Keratinocyte (primary cell): ENCODE measurements around the gene TRIM45. TPM values are rescaled to one million over a fixed set of nuclear protein-coding genes. Genes with fewer than 3 reads are reported as not detected.

ENCODE experiments used
- DNase-seq: peaks from one replicate; pipeline ENCODE4 v3.0.0-alpha.2; 2011; ENCODE audit warnings: low read depth, missing footprints, low spot score
- FAIRE-seq: peaks from 2 replicates; lab custom pipeline; 2011; peaks lifted over from hg19 to GRCh38; lab: Jason Lieb, UNC
- H2AFZ ChIP-seq: 2 replicates; pipeline ENCODE4 v1.6.0; 2012; ENCODE audit warnings: low read length, control low read depth, inconsistent platforms; ENCODE audit not compliant: control insufficient read depth
- H3K27ac ChIP-seq: 2 replicates; pipeline ENCODE4 v1.5.1; 2011; ENCODE audit warnings: low read length; ENCODE audit not compliant: control insufficient read depth, insufficient read depth
- H3K27me3 ChIP-seq: 3 replicates; pipeline ENCODE4 v1.6.0; 2011; ENCODE audit warnings: low read length; ENCODE audit not compliant: control insufficient read depth, insufficient read depth; ENCODE audit errors: extremely low read depth
- H3K36me3 ChIP-seq, 2 experiments: 2 replicates in 1 of 2; 3 replicates in 1 of 2; pipeline ENCODE4 v1.5.1; 2011; ENCODE audit warnings: low read length in 2 of 2, mild to moderate bottlenecking in 1 of 2; ENCODE audit not compliant: control insufficient read depth in 2 of 2, insufficient read depth in 2 of 2; ENCODE audit errors: extremely low read depth in 1 of 2
- H3K4me1 ChIP-seq: 3 replicates; pipeline ENCODE4 v1.5.1; 2011; ENCODE audit warnings: low read length; ENCODE audit not compliant: control insufficient read depth, insufficient read depth; ENCODE audit errors: extremely low read depth
- H3K4me2 ChIP-seq: 3 replicates; pipeline ENCODE4 v1.6.0; 2011; ENCODE audit warnings: low read depth, low read length; ENCODE audit not compliant: control insufficient read depth, insufficient read depth; ENCODE audit errors: extremely low read depth
- H3K4me3 ChIP-seq, 3 experiments: fragments of 200-600 bp in 1 of 3; sonication (generic) in 1 of 3; 2 replicates in 2 of 3; 3 replicates in 1 of 3; pipeline ENCODE4 v1.5.1; 2011 to 2016; ENCODE audit warnings: low read length in 3 of 3, mild to moderate bottlenecking in 3 of 3, control low read depth in 2 of 3, inconsistent platforms in 1 of 3, low read depth in 1 of 3, mixed read lengths in 1 of 3, mixed run types in 1 of 3, moderate library complexity in 1 of 3; ENCODE audit not compliant: control insufficient read depth in 2 of 3, insufficient read depth in 2 of 3; ENCODE audit errors: extremely low read depth in 1 of 3
- H3K79me2 ChIP-seq: 2 replicates; pipeline ENCODE4 v1.6.0; 2012; ENCODE audit warnings: low read length; ENCODE audit not compliant: control insufficient read depth, insufficient read depth
- H3K9ac ChIP-seq: 3 replicates; pipeline ENCODE4 v1.6.0; 2011; ENCODE audit warnings: low read length; ENCODE audit not compliant: control insufficient read depth, insufficient read depth; ENCODE audit errors: extremely low read depth
- H3K9me1 ChIP-seq: 3 replicates; pipeline ENCODE4 v1.6.0; 2011; ENCODE audit warnings: low read length; ENCODE audit not compliant: control insufficient read depth, insufficient read depth; ENCODE audit errors: extremely low read depth
- H3K9me3 ChIP-seq: 2 replicates; pipeline ENCODE4 v1.5.1; 2012; ENCODE audit warnings: low read depth, low read length; ENCODE audit not compliant: control insufficient read depth
- H4K20me1 ChIP-seq: 3 replicates; pipeline ENCODE4 v1.6.0; 2011; ENCODE audit warnings: low read length; ENCODE audit not compliant: control insufficient read depth, insufficient read depth; ENCODE audit errors: extremely low read depth
- EZH2 ChIP-seq: IDR thresholded peaks from one replicate; pipeline ENCODE4 v1.6.1; 2012; ENCODE audit warnings: inconsistent platforms, mild to moderate bottlenecking, low read length, moderate library complexity
- dilution Hi-C: fragments of 300-500 bp; cut with MboI; formaldehyde crosslinking; loops from one replicate; pipeline ENCODE4 v1.7.0; 2020; ENCODE audit warnings: low sequenced_read_pairs; ENCODE audit not compliant: extremely low pct_ligation_motif_present
- polyA plus RNA-seq, 5 experiments: library from polyadenylated mRNA; depleted of rRNA in 3 of 5; stranded (reverse) in 3 of 5; stranded (forward) in 1 of 5; unstranded in 1 of 5; fragments of >200 nt; gene quantifications; 1 replicate in 1 of 5; 2 replicates in 3 of 5; 3 replicates in 1 of 5; pipeline versions ENCODE4 v1.2.1 to v1.2.3, GENCODE V29; 2011 to 2012; ENCODE audit warnings: missing spikeins in 2 of 5, low read depth in 1 of 5, low replicate concordance in 1 of 5
- TF ChIP-seq, protein P1 (sequence below), 3 experiments: IDR thresholded peaks in 1 of 3; conservative IDR thresholded peaks in 1 of 3; optimal IDR thresholded peaks in 1 of 3; 2 replicates in 2 of 3; 3 replicates in 1 of 3; pipeline versions ENCODE3 to v1.5.1; 2011; ENCODE audit warnings: low read length in 3 of 3, mild to moderate bottlenecking in 3 of 3, moderate library complexity in 2 of 3, control low read depth in 1 of 3, inconsistent platforms in 1 of 3; ENCODE audit not compliant: insufficient read depth in 2 of 3; ENCODE audit errors: extremely low read depth in 1 of 3

TRIM45 gene
- polyA plus RNA-seq, 1 donor (not counting 4 experiments of a cell fraction or from before 2014, with no cell fraction given): 2.7 TPM

DNA sequence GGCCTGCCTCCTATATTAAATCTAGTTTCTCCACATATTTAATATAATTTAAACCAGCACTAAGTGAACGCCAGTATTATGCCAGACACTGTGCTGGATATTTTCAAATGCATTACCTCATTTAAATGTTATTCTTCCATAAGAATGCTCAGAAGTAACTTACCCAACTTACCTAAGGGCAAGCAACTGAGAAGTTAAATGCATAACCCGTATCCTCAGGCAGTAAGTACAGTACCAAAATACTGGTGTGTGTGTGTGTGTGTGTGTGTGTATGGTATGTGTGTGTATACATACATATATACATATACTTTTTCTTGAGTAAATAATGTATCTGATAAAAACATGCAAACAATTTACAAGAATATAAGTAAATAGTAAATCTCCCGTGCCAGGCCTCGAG is 9.0 kb upstream of the TRIM45 start:
- FAIRE-seq (no peak), DNase-seq (no peak)
- H3K27ac ChIP-seq: no peak overlapping the region
- dilution Hi-C loops: no loop called here
- H3K27me3 ChIP-seq: peaks cover 12% of the 10 kb centered on the region
- H3K4me1 ChIP-seq: no peaks in the 10 kb centered on the region
- TF ChIP-seq, protein P1, sequence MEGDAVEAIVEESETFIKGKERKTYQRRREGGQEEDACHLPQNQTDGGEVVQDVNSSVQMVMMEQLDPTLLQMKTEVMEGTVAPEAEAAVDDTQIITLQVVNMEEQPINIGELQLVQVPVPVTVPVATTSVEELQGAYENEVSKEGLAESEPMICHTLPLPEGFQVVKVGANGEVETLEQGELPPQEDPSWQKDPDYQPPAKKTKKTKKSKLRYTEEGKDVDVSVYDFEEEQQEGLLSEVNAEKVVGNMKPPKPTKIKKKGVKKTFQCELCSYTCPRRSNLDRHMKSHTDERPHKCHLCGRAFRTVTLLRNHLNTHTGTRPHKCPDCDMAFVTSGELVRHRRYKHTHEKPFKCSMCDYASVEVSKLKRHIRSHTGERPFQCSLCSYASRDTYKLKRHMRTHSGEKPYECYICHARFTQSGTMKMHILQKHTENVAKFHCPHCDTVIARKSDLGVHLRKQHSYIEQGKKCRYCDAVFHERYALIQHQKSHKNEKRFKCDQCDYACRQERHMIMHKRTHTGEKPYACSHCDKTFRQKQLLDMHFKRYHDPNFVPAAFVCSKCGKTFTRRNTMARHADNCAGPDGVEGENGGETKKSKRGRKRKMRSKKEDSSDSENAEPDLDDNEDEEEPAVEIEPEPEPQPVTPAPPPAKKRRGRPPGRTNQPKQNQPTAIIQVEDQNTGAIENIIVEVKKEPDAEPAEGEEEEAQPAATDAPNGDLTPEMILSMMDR (optimal IDR thresholded peaks at IDR 0.05 in 1 of 3, IDR thresholded peaks at IDR 0.05 in 1 of 3, conservative IDR thresholded peaks at IDR 0.05 in 1 of 3; ENCODE audit: extremely low read depth in 1 of 3, insufficient read depth in 2 of 3, low read length in 3 of 3): no peak
- no peak for TF ChIP-seq EZH2
- no peaks in the 10 kb centered on the region for H3K9me1 ChIP-seq
- no peak overlapping the region for H2AFZ ChIP-seq
- H3K4me3 ChIP-seq: no peak overlapping the region
- H3K79me2 ChIP-seq: no peaks in the 10 kb centered on the region
- no peaks in the 10 kb centered on the region for H4K20me1 ChIP-seq
- no peaks in the 10 kb centered on the region for H3K36me3 ChIP-seq
- no peak overlapping the region for H3K9ac ChIP-seq
- no peaks in the 10 kb centered on the region for H3K9me3 ChIP-seq
- no peak overlapping the region for H3K4me2 ChIP-seq

DNA sequence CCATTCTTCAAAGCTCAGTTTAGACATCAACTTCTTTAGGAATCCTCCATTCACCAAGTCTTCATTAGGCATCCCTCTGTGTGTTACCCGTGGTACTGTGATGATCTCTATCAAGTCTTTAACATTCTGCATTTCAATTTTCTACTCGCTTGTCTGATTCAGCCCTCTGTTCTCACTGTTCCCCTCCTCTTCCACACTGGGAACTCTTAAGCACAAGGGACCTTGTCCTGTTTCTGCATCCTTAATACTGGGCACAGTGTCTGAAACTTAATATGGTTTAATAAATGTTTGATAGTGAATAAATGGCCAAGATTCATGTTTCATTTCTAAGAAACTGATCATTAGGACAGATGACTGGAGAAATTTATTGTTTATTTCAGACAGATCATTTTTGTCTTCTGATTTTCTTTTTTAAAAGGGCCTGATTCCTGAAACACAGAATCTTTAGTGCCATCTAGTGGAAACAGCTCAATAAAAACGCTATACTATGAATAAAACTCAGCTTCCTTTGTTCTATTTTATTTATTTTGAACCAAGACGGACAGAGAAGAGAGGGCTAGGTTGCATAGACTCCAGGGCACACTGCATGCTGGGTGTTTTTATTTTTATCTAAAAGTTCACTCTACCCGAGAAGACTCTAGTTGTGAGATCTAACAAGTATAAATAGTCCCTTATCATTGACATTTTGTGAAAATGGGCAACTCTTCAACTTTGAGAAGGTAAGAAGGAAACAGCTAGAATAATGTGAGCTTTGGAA is 7.0 kb upstream of the TRIM45 start:
- Histone ChIP-seq H3K4me3 (no peak overlapping the region), H4K20me1 (no peaks in the 10 kb centered on the region), H3K27me3 (peaks cover 12% of the 10 kb centered on the region), H3K4me2 (no peak overlapping the region), H3K27ac (no peak overlapping the region), H3K79me2 (no peaks in the 10 kb centered on the region), H3K9ac (no peak overlapping the region), H3K4me1 (no peaks in the 10 kb centered on the region), H2AFZ (peak overlapping the region; percentile 51), H3K9me3 (no peaks in the 10 kb centered on the region), H3K9me1 (no peaks in the 10 kb centered on the region), H3K36me3 (no peaks in the 10 kb centered on the region)
- dilution Hi-C loops: no loop called here
- TF ChIP-seq EZH2: no peak
- TF ChIP-seq, protein P1 (optimal IDR thresholded peaks at IDR 0.05 in 1 of 3, IDR thresholded peaks at IDR 0.05 in 1 of 3, conservative IDR thresholded peaks at IDR 0.05 in 1 of 3; ENCODE audit: extremely low read depth in 1 of 3, insufficient read depth in 2 of 3, low read length in 3 of 3): peak in 2 of 3 experiments; percentile 32 to 39
- DNase-seq (no peak), FAIRE-seq (no peak)
